GM10266 (cell line): Measurements from ENCODE around the gene IDNK.
"Not testable (repeated sequence)": the region's sequence is repeated elsewhere in the genome, so short reads cannot be mapped to it uniquely, and the experiment has no call there.

ENCODE experiments used
- DNase-seq: peaks from one replicate; pipeline ENCODE4 v3.0.0; 2012; ENCODE audit errors: extremely low spot score
- CTCF ChIP-seq: IDR thresholded peaks from 2 replicates; pipeline ENCODE4 v1.5.1; 2012; ENCODE audit warnings: mild to moderate bottlenecking, low read depth; ENCODE audit not compliant: control insufficient read depth, insufficient read depth; ENCODE audit errors: missing control alignments

IDNK gene

GRCh38 chr9:83596899-83597504 is 25.9 kb upstream of the IDNK start:
- DNase-seq: peak; percentile 62
- peak; percentile 68 for TF ChIP-seq CTCF

GRCh38 chr9:83598487-83598886 is 24.5 kb upstream of the IDNK start:
- no peak for TF ChIP-seq CTCF
- no peak for DNase-seq

- no peak for TF ChIP-seq CTCF
These were observed 23.9 kb upstream of the IDNK start for GRCh38 chr9:83599071-83599470.

GRCh38 chr9:83601463-83601862 is 21.5 kb upstream of the IDNK start:
- no peak for TF ChIP-seq CTCF

More at GRCh38 chr9:83599071-83599470, 23.9 kb upstream of the IDNK start:
- no peak for DNase-seq

GRCh38 chr9:83607620-83608019 is 15.3 kb upstream of the IDNK start:
- not testable (repeated sequence) for DNase-seq

More at GRCh38 chr9:83601463-83601862, 21.5 kb upstream of the IDNK start:
- DNase-seq: no peak

- DNase-seq: not testable (repeated sequence)
These were observed 9.6 kb upstream of the IDNK start for GRCh38 chr9:83613298-83613697.

GRCh38 chr9:83617299-83617698 is 5.6 kb upstream of the IDNK start:
- no peak for TF ChIP-seq CTCF
- DNase-seq: no peak

GRCh38 chr9:83620841-83621636 is 1.9 kb upstream of the IDNK start:
- TF ChIP-seq CTCF: peak; percentile 75

More at GRCh38 chr9:83620841-83621636, 1.9 kb upstream of the IDNK start:
- peak; percentile 64 for DNase-seq
